Measurements from ENCODE around the gene CEP104. TPM values are rescaled to one million over a fixed set of nuclear protein-coding genes. Genes with fewer than 3 reads are reported as not detected.

Gene CEP104
- polyA plus RNA-seq, 1 donor from 2014 or later: 8.1 TPM

GRCh38 chr1:3851292-3851691, 5.7 kb downstream of the CEP104 start:
- Histone ChIP-seq H4K20me1 (ENCODE audit: insufficient read depth) (no peaks in the 10 kb centered on the region), H2AFZ (ENCODE audit: low read depth, low read length) (no peak overlapping the region), H3K36me3 (ENCODE audit: insufficient read depth, low read length) (no peaks in the 10 kb centered on the region), H3K79me2 (replicated peaks; ENCODE audit: insufficient read depth, low read length) (peaks cover 13% of the 10 kb centered on the region), H3K4me2 (ENCODE audit: low read length) (no peak overlapping the region), H3K27ac (ENCODE audit: low read length) (no peak overlapping the region), H3K9ac (ENCODE audit: low read length) (no peak overlapping the region), H3K4me3 (ENCODE audit: low read length) (no peak overlapping the region), H3K27me3 (ENCODE audit: insufficient read depth, low read depth, low read length) (no peaks in the 10 kb centered on the region), H3F3A (ENCODE audit: insufficient read depth, low read length, poor library complexity, severe bottlenecking) (no peaks in the 10 kb centered on the region), H3K9me3 (ENCODE audit: low read length) (no peaks in the 10 kb centered on the region), H3K9me2 (ENCODE audit: insufficient read depth, low read length) (no peaks in the 10 kb centered on the region)
- TF ChIP-seq TAF1 (IDR thresholded peaks at IDR 0.05; ENCODE audit: low read depth) (no peak), RAD21 (conservative IDR thresholded peaks at IDR 0.05) (no peak), POLR2AphosphoS5 (IDR thresholded peaks at IDR 0.05) (no peak), EZH2 (IDR thresholded peaks at IDR 0.05; ENCODE audit: borderline replicate concordance, insufficient read depth, low read length, poor library complexity, severe bottlenecking) (no peak), MXI1 (conservative IDR thresholded peaks at IDR 0.05; ENCODE audit: poor library complexity, severe bottlenecking) (no peak)

GRCh38 chr1:3850857-3851256, 6.2 kb downstream of the CEP104 start:
- Histone ChIP-seq H3K4me2 (ENCODE audit: low read length) (no peak overlapping the region), H3K27me3 (ENCODE audit: insufficient read depth, low read depth, low read length) (no peaks in the 10 kb centered on the region), H3K9me2 (ENCODE audit: insufficient read depth, low read length) (no peaks in the 10 kb centered on the region), H3K27ac (ENCODE audit: low read length) (no peak overlapping the region), H3K4me3 (ENCODE audit: low read length) (no peak overlapping the region), H4K20me1 (ENCODE audit: insufficient read depth) (no peaks in the 10 kb centered on the region), H2AFZ (ENCODE audit: low read depth, low read length) (no peak overlapping the region), H3K36me3 (ENCODE audit: insufficient read depth, low read length) (no peaks in the 10 kb centered on the region), H3K9me3 (ENCODE audit: low read length) (no peaks in the 10 kb centered on the region), H3K79me2 (replicated peaks; ENCODE audit: insufficient read depth, low read length) (peaks cover 8% of the 10 kb centered on the region), H3F3A (ENCODE audit: insufficient read depth, low read length, poor library complexity, severe bottlenecking) (no peaks in the 10 kb centered on the region), H3K9ac (ENCODE audit: low read length) (no peak overlapping the region)
- TF ChIP-seq SMC3 (conservative IDR thresholded peaks at IDR 0.05; ENCODE audit: poor library complexity) (no peak), RAD21 (conservative IDR thresholded peaks at IDR 0.05) (no peak), CTCF (IDR thresholded peaks at IDR 0.05; ENCODE audit: poor library complexity, severe bottlenecking) (no peak), MXI1 (conservative IDR thresholded peaks at IDR 0.05; ENCODE audit: poor library complexity, severe bottlenecking) (no peak), POLR2AphosphoS5 (IDR thresholded peaks at IDR 0.05) (no peak), EP300 (conservative IDR thresholded peaks at IDR 0.05; ENCODE audit: poor library complexity, severe bottlenecking) (no peak), TAF1 (IDR thresholded peaks at IDR 0.05; ENCODE audit: low read depth) (no peak), EZH2 (IDR thresholded peaks at IDR 0.05; ENCODE audit: borderline replicate concordance, insufficient read depth, low read length, poor library complexity, severe bottlenecking) (no peak), REST (IDR thresholded peaks at IDR 0.05; ENCODE audit: borderline replicate concordance) (no peak)

Data from neural cell (in vitro differentiated cells).